ENCODE results near the gene GBF1.
"Not testable (repeated sequence)": the region's sequence is repeated elsewhere in the genome, so short reads cannot be mapped to it uniquely, and the experiment has no call there.

- not testable (repeated sequence) for TF ChIP-seq CTCF (IDR thresholded peaks at IDR 0.05 in 4 of 5, conservative IDR thresholded peaks at IDR 0.05 in 1 of 5); POLR2A (IDR thresholded peaks at IDR 0.05)
Observed at GRCh38 chr10:102300912-102301311, 55.6 kb downstream of the GBF1 start.

Measured in gastrocnemius medialis (tissue), 4 donors.